ENCODE measurements around the gene FBXW4.

GRCh38 chr10:101656890-101657289 lies 38.1 kb downstream of the FBXW4 start:
- TF ChIP-seq RAD21 (conservative IDR thresholded peaks at IDR 0.05), result no peak
- no peak for TF ChIP-seq CTCF (IDR thresholded peaks at IDR 0.05; ENCODE audit: poor library complexity, severe bottlenecking)
- no peak for TF ChIP-seq EZH2 (IDR thresholded peaks at IDR 0.05; ENCODE audit: borderline replicate concordance, insufficient read depth, low read length, poor library complexity, severe bottlenecking)
- TF ChIP-seq TAF1 (IDR thresholded peaks at IDR 0.05; ENCODE audit: low read depth), result no peak
- TF ChIP-seq POLR2AphosphoS5 (IDR thresholded peaks at IDR 0.05), result no peak
- no peak for TF ChIP-seq MXI1 (conservative IDR thresholded peaks at IDR 0.05; ENCODE audit: poor library complexity, severe bottlenecking)
- no peak for TF ChIP-seq EP300 (conservative IDR thresholded peaks at IDR 0.05; ENCODE audit: poor library complexity, severe bottlenecking)
